LNCaP clone FGC (cell line): ENCODE measurements around the gene UBE2R2.
A peak's percentile ranks its signal among the peaks of the same experiment; 100 is the strongest.
"Not testable (repeated sequence)": the region's sequence is repeated elsewhere in the genome, so short reads cannot be mapped to it uniquely, and the experiment has no call there.

Experiments
- DNase-seq: peaks from one replicate; pipeline ENCODE4 v3.0.0-alpha.2; 2011; ENCODE audit warnings: low read depth
- H3K4me3 ChIP-seq: 2 replicates; pipeline ENCODE4 v1.5.1; 2011; ENCODE audit warnings: mild to moderate bottlenecking, low read depth, low read length, control low read depth
- CTCF ChIP-seq: IDR thresholded peaks from 2 replicates; pipeline ENCODE4 v1.5.1; 2012; ENCODE audit warnings: mild to moderate bottlenecking; ENCODE audit not compliant: control insufficient read depth, insufficient read depth; ENCODE audit errors: extremely low read depth

Gene UBE2R2

GRCh38 chr9:33800886-33801285 is 16.1 kb upstream of the UBE2R2 start:
- DNase-seq = no peak
- H3K4me3 ChIP-seq = no peak overlapping the region
- no peak for TF ChIP-seq CTCF

DNA sequence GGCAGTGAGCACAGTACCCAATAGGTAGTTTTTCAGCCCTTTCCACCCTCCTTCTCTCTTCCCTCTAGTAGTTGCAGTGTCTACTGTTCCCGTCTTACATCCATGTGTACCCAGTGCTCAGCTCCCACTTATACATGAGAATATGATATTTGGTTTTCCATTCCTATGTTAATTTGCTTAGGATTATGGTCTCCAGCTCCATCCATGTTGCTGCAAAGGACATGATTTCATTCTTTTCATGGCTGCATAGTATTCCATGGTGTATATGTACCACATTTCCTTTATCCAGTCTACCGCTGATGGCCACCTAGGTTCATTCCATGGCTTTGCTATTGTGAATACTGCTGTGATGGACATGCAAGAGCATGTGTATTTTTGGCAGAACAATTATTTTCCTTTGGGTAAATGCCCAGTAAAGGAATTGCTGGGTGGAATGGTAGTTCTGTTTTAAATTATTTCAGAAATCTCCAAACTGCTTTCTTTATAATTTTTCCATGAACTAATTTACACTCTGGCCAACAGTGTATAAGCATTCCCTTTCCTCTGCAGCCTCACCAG is 14.9 kb upstream of the UBE2R2 start:
- not testable (repeated sequence) for DNase-seq, H3K4me3 ChIP-seq

DNA sequence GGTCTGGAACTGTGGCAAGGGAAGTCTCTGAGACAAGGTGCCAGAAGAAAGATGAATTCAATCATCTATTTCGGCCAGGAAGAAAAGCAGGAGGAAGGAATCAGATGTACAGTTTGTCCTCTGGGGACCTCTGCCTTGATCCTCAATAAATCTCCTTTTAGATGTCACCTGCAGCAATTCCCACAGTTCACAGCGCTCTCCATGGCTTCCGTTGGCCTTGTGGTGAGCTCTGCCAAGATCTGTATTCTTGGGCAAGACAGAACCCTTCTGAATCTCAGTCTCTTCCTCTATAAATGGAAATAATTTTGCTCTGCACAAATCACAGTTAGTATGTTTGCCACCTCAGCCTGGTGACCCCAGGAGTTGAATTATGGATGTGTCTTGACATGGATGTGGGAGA is 12.8 kb upstream of the UBE2R2 start:
- H3K4me3 ChIP-seq, DNase-seq: not testable (repeated sequence)

DNA sequence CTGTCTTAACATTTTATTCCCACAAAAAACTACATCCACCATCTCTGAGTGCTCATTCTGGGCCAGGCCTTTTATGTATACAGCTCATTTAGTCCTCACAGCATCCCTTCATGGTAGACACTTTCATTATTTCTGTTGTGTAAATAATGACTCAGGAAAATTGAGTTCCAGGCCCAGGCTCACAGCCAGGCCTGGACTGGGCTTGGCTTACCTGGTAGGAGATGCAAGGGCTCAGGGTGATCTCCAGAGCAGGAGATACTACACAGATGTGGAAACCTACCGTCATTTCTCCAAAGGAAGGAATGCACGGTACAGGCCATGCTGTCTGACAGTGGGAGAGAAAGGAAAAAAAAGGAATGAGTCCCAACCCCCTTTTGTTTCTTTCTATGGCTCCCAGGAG is 9.8 kb upstream of the UBE2R2 start:
- not testable (repeated sequence) for H3K4me3 ChIP-seq
- peak; percentile 57 for DNase-seq

DNA sequence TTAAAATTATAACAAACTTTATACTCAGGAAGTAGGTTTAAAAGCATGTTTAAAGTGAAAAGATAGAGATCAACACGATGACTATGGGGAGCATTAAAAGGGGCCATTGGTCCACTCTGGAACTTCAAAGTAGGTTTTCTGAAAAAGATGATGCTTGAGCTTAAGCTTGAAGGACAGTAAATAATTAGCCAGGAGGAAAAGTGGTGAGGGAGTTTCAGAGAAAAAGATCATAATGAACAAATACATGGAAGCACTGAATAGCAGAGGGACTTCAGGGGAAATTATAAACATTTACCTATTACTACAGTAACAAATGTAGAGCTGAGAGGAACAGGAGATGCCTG is 8.0 kb upstream of the UBE2R2 start:
- DNase-seq, H3K4me3 ChIP-seq: not testable (repeated sequence)

GRCh38 chr9:33809506-33809905 is 7.5 kb upstream of the UBE2R2 start:
- no peak for TF ChIP-seq CTCF
- no peak for DNase-seq
- H3K4me3 ChIP-seq = no peak overlapping the region

GRCh38 chr9:33813712-33814641 is 3.0 kb upstream of the UBE2R2 start:
- TF ChIP-seq CTCF = peak; percentile 41
- no peak overlapping the region for H3K4me3 ChIP-seq
- no peak for DNase-seq

DNA sequence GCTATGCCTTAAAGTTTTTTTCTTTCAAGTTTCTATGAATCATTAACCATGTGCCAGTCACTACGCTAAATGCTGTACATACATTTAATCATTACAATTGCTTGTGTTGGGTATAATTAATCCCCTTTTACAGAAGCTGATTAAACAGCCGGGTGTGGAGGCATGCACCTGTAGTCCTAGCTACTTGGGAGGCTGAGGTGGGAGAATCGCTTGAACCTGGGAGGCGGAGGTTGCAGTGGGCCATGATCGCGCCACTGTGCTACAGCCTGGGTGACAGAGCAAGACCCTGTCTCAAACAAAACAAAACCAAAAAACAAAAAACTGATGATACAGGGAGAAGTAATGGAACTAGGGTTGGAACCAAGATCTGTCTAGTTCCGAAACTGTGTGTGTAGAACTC is 1.2 kb upstream of the UBE2R2 start:
- TF ChIP-seq CTCF = no peak
- no peak overlapping the region for H3K4me3 ChIP-seq
- DNase-seq = no peak

DNA sequence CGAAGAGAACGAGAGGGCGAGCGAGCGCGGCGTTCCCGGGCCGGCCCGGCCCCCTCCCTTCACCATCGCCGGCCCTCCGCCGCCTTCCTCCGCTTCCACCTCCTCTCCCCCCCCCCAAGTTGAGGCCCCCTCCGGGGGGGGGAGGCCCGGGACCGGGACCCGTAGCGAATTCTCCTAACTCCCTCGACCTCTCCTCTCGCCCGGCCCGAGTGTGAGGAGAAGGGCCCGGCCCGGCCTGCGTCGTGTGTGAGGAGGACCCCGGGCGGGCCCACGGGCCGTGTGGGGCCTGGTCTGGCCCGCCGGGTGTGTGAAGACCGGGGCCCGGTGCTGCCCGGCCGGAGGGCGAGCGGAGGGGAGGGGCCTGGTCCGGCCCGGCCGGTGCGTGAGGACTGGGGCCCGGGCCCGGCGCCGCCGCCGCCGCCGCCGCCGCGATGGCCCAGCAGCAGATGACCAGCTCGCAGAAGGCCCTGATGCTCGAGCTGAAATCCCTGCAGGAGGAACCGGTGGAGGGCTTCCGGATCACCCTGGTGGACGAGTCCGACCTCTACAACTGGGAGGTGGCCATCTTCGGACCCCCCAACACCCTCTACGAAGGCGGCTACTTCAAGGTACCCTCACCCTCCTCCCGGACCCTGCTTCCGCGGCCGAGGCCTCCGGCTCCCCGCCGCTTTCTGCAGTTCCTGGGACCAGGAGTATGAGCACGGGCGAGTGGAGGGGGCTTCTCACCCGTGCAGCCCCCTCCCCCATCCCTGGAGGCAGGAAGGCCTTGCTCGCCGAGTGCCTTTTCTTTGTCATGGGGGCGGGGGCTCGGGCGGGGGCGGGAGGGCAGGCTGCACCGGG is 587 bp downstream of the UBE2R2 start:
- no peak for DNase-seq
- no peak for TF ChIP-seq CTCF
- H3K4me3 ChIP-seq = peak overlapping the region; percentile 84
